Measurements from ENCODE around the gene SLC24A4. TPM values are rescaled to one million over a fixed set of nuclear protein-coding genes. Genes with fewer than 3 reads are reported as not detected.

SLC24A4 gene
- total RNA-seq, 1 donor from 2014 or later: not detected

- no peak for TF ChIP-seq CTCF (IDR thresholded peaks at IDR 0.05; ENCODE audit: insufficient read depth, low read length, severe bottlenecking)
- Histone ChIP-seq H3K27me3 (ENCODE audit: control insufficient read depth, insufficient read depth, low read length) (no peaks in the 10 kb centered on the region), H3K4me3 (ENCODE audit: low read depth, low read length) (no peak overlapping the region), H3K36me3 (ENCODE audit: control insufficient read depth, insufficient read depth, low read length) (no peaks in the 10 kb centered on the region)
- DNase-seq (ENCODE audit: low read depth): peak; percentile 86
- no peak for FAIRE-seq
These were observed 188.7 kb downstream of the SLC24A4 start for GRCh38 chr14:92511453-92512238.

- Histone ChIP-seq H3K4me3 (ENCODE audit: low read depth, low read length) (peak overlapping the region; percentile 67), H3K36me3 (ENCODE audit: control insufficient read depth, insufficient read depth, low read length) (no peaks in the 10 kb centered on the region), H3K27me3 (ENCODE audit: control insufficient read depth, insufficient read depth, low read length) (no peaks in the 10 kb centered on the region)
- TF ChIP-seq CTCF (IDR thresholded peaks at IDR 0.05; ENCODE audit: insufficient read depth, low read length, severe bottlenecking): no peak
- FAIRE-seq (no peak), DNase-seq (ENCODE audit: low read depth) (no peak)
These were observed 189.8 kb downstream of the SLC24A4 start for GRCh38 chr14:92512807-92513203.

- H3K36me3 ChIP-seq (ENCODE audit: control insufficient read depth, insufficient read depth, low read length): no peaks in the 10 kb centered on the region
- no peak for DNase-seq (ENCODE audit: low read depth)
- no peak for FAIRE-seq
- no peak for TF ChIP-seq CTCF (IDR thresholded peaks at IDR 0.05; ENCODE audit: insufficient read depth, low read length, severe bottlenecking)
- H3K27me3 ChIP-seq (ENCODE audit: control insufficient read depth, insufficient read depth, low read length): no peaks in the 10 kb centered on the region
- H3K4me3 ChIP-seq (ENCODE audit: low read depth, low read length): peak within 1 kb of the TSS; percentile 67
These were observed 190.4 kb downstream of the SLC24A4 start, which contains the start of gene RIN3 for GRCh38 chr14:92513204-92513965. TSS of gene RIN3 (plus strand) at chr14:92513781. CDS start at chr14:92513933, 152 bp downstream.

- Histone ChIP-seq H3K36me3 (ENCODE audit: control insufficient read depth, insufficient read depth, low read length) (no peaks in the 10 kb centered on the region), H3K27me3 (ENCODE audit: control insufficient read depth, insufficient read depth, low read length) (no peaks in the 10 kb centered on the region), H3K4me3 (ENCODE audit: low read depth, low read length) (peak overlapping the region; percentile 67)
- no peak for DNase-seq (ENCODE audit: low read depth)
- TF ChIP-seq CTCF (IDR thresholded peaks at IDR 0.05; ENCODE audit: insufficient read depth, low read length, severe bottlenecking): no peak
- FAIRE-seq: no peak
These were observed 191.2 kb downstream of the SLC24A4 start for GRCh38 chr14:92513966-92514843.

GRCh38 chr14:92514844-92515514, 192.0 kb downstream of the SLC24A4 start:
- TF ChIP-seq CTCF (IDR thresholded peaks at IDR 0.05; ENCODE audit: insufficient read depth, low read length, severe bottlenecking): no peak
- H3K4me3 ChIP-seq (ENCODE audit: low read depth, low read length): no peak overlapping the region
- no peak for FAIRE-seq

More at GRCh38 chr14:92514844-92515514, 192.0 kb downstream of the SLC24A4 start:
- DNase-seq (ENCODE audit: low read depth): no peak
- H3K36me3 ChIP-seq (ENCODE audit: control insufficient read depth, insufficient read depth, low read length): no peaks in the 10 kb centered on the region
- H3K27me3 ChIP-seq (ENCODE audit: control insufficient read depth, insufficient read depth, low read length): no peaks in the 10 kb centered on the region

Measured in bronchial epithelial cell (primary cell).